ENCODE measurements around the gene ANKRD44. TPM values are rescaled to one million over a fixed set of nuclear protein-coding genes. Genes with fewer than 3 reads are reported as not detected.

The ANKRD44 gene
- total and polyA plus RNA-seq, 2 of the 8 experiments (the other 6 are each of a cell fraction or from before 2014, with no cell fraction given) = 1.2 to 1.3 TPM

DNA sequence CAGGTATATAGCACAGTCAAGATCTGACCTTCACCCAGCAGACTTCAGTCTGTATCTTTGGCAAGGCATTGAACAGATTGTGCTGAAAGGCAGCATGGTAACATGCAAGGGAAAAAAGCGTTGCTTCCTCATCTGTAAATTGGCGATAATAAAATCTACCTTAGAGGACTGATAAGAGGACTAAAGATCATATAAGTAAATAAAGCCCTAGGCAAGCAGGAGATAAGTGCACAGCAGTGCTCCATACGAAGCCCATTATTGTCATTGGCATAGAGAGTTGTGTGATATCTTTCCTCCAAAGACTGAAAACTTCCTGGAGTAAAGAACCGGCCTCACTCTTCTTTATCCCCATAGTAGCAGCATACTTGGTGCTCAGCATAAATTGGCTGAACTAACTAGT lies 162.6 kb downstream of the ANKRD44 start:
- no peak overlapping the region for H3K56ac ChIP-seq (replicated peaks; ENCODE audit: insufficient read length, low read depth, low read length)
- H3K79me2 ChIP-seq (ENCODE audit: control insufficient read depth in 1 of 2, insufficient read depth in 2 of 2, low read length in 2 of 2) = no peaks in the 10 kb centered on the region
- no peak overlapping the region for H3K4me2 ChIP-seq (ENCODE audit: insufficient read depth in 1 of 2, low read depth in 2 of 2, low read length in 2 of 2)
- H4K8ac ChIP-seq (ENCODE audit: extremely low read depth, insufficient read depth, low read length) = no peak overlapping the region
- H3K14ac ChIP-seq (ENCODE audit: insufficient read length) = no peak overlapping the region
- no peak overlapping the region for H3K27ac ChIP-seq (ENCODE audit: low read depth, low read length)
- no peak overlapping the region for H2BK20ac ChIP-seq (ENCODE audit: low read length)
- ChIA-PET CTCF (ENCODE audit: partially characterized antibody) (interaction anchor here (1.0 kb wide), 1 partner anchor 21 kb away, joined by 4 read pairs; no protein-coding TSS in a partner anchor), POLR2A (ENCODE audit: partially characterized antibody) (no interaction called here)
- 91% methylated on average over 4 of the region's 4 CpGs; no CpG with 5 or more reads in 1 of the 2 experiments for WGBS, 2 experiments (ENCODE audit: extremely low coverage in 1 of 2, insufficient coverage in 1 of 2, insufficient read length in 1 of 2, insufficient replicate concordance in 2 of 2, low coverage in 1 of 2, low lambda C conversion rate in 2 of 2, missing lambda C conversion rate in 1 of 2)
- no peak overlapping the region for H2AFZ ChIP-seq (ENCODE audit: low read length)
- H3K4ac ChIP-seq (replicated peaks; ENCODE audit: insufficient read length, low read depth, low read length) = no peak overlapping the region
- no peak overlapping the region for H4K5ac ChIP-seq (ENCODE audit: insufficient read length, low read depth, low read length)
- no peak overlapping the region for H3K9ac ChIP-seq (replicated peaks in 1 of 4; ENCODE audit: extremely low read depth in 1 of 4, low read depth in 3 of 4, low read length in 3 of 4)
- H2AK5ac ChIP-seq (ENCODE audit: low read depth, low read length) = no peak overlapping the region
- no peaks in the 10 kb centered on the region for H3K36me3 ChIP-seq (ENCODE audit: control insufficient read depth in 2 of 4, insufficient read depth in 4 of 4, low read length in 3 of 4)
- peaks cover 0 to 2% (median 0%) of the 10 kb centered on the region in 4 experiments; a peak in 1 of 7 replicates for H3K27me3 ChIP-seq (replicated peaks in 1 of 4; ENCODE audit: control insufficient read depth in 3 of 4, extremely low read depth in 1 of 4, insufficient read depth in 3 of 4, low read length in 3 of 4)
- DNase-seq (ENCODE audit: low read depth in 1 of 2, low spot score in 2 of 2) (no peak), FAIRE-seq (no peak)
- no peak overlapping the region for H2BK5ac ChIP-seq (ENCODE audit: low read depth, low read length)
- no peaks in the 10 kb centered on the region for H3K9me3 ChIP-seq (ENCODE audit: insufficient read depth in 2 of 2, low read depth in 1 of 2, low read length in 1 of 2)
- no peaks in the 10 kb centered on the region for H3K79me1 ChIP-seq (ENCODE audit: low read depth, low read length)
- no peak overlapping the region for H2BK15ac ChIP-seq (ENCODE audit: low read length)
- H3K18ac ChIP-seq (ENCODE audit: extremely low read depth, low read length) = no peak overlapping the region
- H3K4me1 ChIP-seq (replicated peaks in 1 of 4; ENCODE audit: control insufficient read depth in 3 of 4, insufficient read depth in 4 of 4, low read length in 3 of 4) = peaks cover 0 to 3% (median 1%) of the 10 kb centered on the region in 4 experiments; a peak in 3 of 7 replicates
- H3K4me3 ChIP-seq (ENCODE audit: extremely low read depth in 1 of 4, insufficient read depth in 2 of 4, low read depth in 3 of 4, low read length in 4 of 4) = no peak overlapping the region
- TF ChIP-seq CHD2 (IDR thresholded peaks at IDR 0.05; ENCODE audit: low read length) (no peak), BCL11A (IDR thresholded peaks at IDR 0.05; ENCODE audit: low read depth in 2 of 2, low read length in 2 of 2) (no peak)
- H3K23ac ChIP-seq (ENCODE audit: insufficient read length) = no peak overlapping the region
- no peaks in the 10 kb centered on the region for H4K20me1 ChIP-seq (replicated peaks in 1 of 2; ENCODE audit: control insufficient read depth in 1 of 2, insufficient read depth in 2 of 2, low read length in 2 of 2)
- no peak overlapping the region for H4K91ac ChIP-seq (replicated peaks; ENCODE audit: insufficient read length, low read length)
- H2BK12ac ChIP-seq (ENCODE audit: low read depth, low read length) = no peak overlapping the region
- no peaks in the 10 kb centered on the region for H3K23me2 ChIP-seq (ENCODE audit: low read depth, low read length)
- no peak overlapping the region for H2BK120ac ChIP-seq (replicated peaks; ENCODE audit: low read depth, low read length)

All from H1 (cell line).